ENCODE results near the gene TMEM18. TPM values are rescaled to one million over a fixed set of nuclear protein-coding genes. Genes with fewer than 3 reads are reported as not detected.

Gene TMEM18
- total and polyA plus RNA-seq, 2 experiments from 2014 or later: 15.0 to 41.9 TPM

DNA sequence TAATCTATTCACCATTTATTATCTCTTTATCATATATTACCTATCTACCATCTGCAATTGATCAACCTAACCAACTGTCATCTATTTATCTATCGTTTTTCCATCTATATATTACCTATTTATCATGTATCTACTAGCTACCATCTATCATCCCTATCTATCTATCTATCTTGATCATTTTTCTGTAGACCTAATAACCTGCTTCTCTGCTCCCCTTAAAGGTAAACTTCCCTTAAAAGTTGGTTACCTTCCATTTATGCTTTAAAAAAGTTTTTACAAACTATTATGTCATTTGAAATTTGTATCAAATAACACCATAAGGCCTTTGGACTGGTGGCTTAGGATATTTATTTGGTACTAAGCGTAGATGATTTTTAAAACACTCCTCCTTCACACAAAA, 47.2 kb downstream of the TMEM18 start:
- no peaks in the 10 kb centered on the region for H3K36me3 Mint-ChIP-seq (ENCODE audit: low read depth)
- ATAC-seq (no peak), DNase-seq (ENCODE audit: low spot score) (no peak)
- peaks cover 8% of the 10 kb centered on the region for H3K4me1 Mint-ChIP-seq
- no peaks in the 10 kb centered on the region for H3K9me2 ChIP-seq (ENCODE audit: insufficient read depth)
- H3K36me3 ChIP-seq (ENCODE audit: insufficient read depth): no peaks in the 10 kb centered on the region
- H3F3A ChIP-seq (replicated peaks; ENCODE audit: low read depth): no peaks in the 10 kb centered on the region
- H3K4me2 ChIP-seq: no peak overlapping the region
- H3K4me1 ChIP-seq (ENCODE audit: insufficient read depth): no peaks in the 10 kb centered on the region
- no peaks in the 10 kb centered on the region for H3K79me2 ChIP-seq (replicated peaks; ENCODE audit: insufficient read depth)
- H3K27me3 ChIP-seq (ENCODE audit: insufficient read depth): no peaks in the 10 kb centered on the region
- H3K9me3 Mint-ChIP-seq: no peaks in the 10 kb centered on the region; the same call in 2 of the 3 replicates
- H2AFZ ChIP-seq: no peak overlapping the region
- peaks cover under 1% of the 10 kb centered on the region for H3K27me3 Mint-ChIP-seq (ENCODE audit: insufficient read depth, low read depth, poor library complexity)
- no peak for TF ChIP-seq JUNB (IDR thresholded peaks at IDR 0.05; ENCODE audit: unreplicated experiment)
- TF ChIP-seq ZNF462 (CRISPR knock-in tag; IDR thresholded peaks at IDR 0.05): no peak
- no peak for TF ChIP-seq EZH2 (IDR thresholded peaks at IDR 0.05; ENCODE audit: low read depth, unreplicated experiment)
- no peak for TF ChIP-seq NANOG (IDR thresholded peaks at IDR 0.05; ENCODE audit: borderline replicate concordance)
- no peak for TF ChIP-seq POLR2AphosphoS5 (IDR thresholded peaks at IDR 0.05; ENCODE audit: low read depth)
- TF ChIP-seq, protein P1, sequence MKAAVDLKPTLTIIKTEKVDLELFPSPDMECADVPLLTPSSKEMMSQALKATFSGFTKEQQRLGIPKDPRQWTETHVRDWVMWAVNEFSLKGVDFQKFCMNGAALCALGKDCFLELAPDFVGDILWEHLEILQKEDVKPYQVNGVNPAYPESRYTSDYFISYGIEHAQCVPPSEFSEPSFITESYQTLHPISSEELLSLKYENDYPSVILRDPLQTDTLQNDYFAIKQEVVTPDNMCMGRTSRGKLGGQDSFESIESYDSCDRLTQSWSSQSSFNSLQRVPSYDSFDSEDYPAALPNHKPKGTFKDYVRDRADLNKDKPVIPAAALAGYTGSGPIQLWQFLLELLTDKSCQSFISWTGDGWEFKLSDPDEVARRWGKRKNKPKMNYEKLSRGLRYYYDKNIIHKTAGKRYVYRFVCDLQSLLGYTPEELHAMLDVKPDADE (IDR thresholded peaks at IDR 0.05): no peak
- H3K27ac ChIP-seq (ENCODE audit: low read depth): no peak overlapping the region
- H4K20me1 ChIP-seq (replicated peaks; ENCODE audit: insufficient read depth): no peaks in the 10 kb centered on the region
- no peak overlapping the region for H3K4me3 ChIP-seq
- H3K4me3 Mint-ChIP-seq: no peak overlapping the region
- H3K27ac Mint-ChIP-seq: no peak overlapping the region
